SK-N-SH (cell line): ENCODE results near the gene KRT9.
"Not testable (repeated sequence)": the region's sequence is repeated elsewhere in the genome, so short reads cannot be mapped to it uniquely, and the experiment has no call there.

ENCODE experiments used
- CTCF ChIP-seq: fragments of 200-600 bp; sonication (generic); IDR thresholded peaks from 2 replicates; pipeline ENCODE4 v1.6.1; 2017; ENCODE audit warnings: antibody characterized with exemption, mild to moderate bottlenecking, moderate library complexity
- RAD21 ChIP-seq: IDR thresholded peaks from 2 replicates; pipeline ENCODE4 v1.6.1; 2012; ENCODE audit warnings: mild to moderate bottlenecking, low read length

- TF ChIP-seq RAD21, CTCF: not testable (repeated sequence)
Observed at GRCh38 chr17:41582061-41582968, 10.5 kb upstream of the KRT9 start.
